Glomerular visceral epithelial cell (primary cell): ENCODE measurements around the gene CADM3.

ENCODE experiments used
- DNase-seq: peaks from one replicate; pipeline ENCODE4 v3.0.0-alpha.2; 2016; ENCODE audit errors: extremely low spot score

Gene CADM3

GRCh38 chr1:159171254-159171687 is at the start of gene CADM3:
Gene CADM3 (plus strand): TSS chr1:159171615. CDS start chr1:159171766, 151 bp downstream.
- DNase-seq, result peak; percentile 5

- peak; percentile 26 for DNase-seq
Measured at GRCh38 chr1:159122005-159122621, 49.3 kb upstream of the CADM3 start.

GRCh38 chr1:159123587-159123986 is 47.8 kb upstream of the CADM3 start:
- no peak for DNase-seq

- peak; percentile 56 for DNase-seq
Measured at GRCh38 chr1:159132271-159132881, 39.0 kb upstream of the CADM3 start.

- no peak for DNase-seq
Measured at GRCh38 chr1:159140474-159140873, 30.9 kb upstream of the CADM3 start.

- DNase-seq, result peak; percentile 87
Measured at GRCh38 chr1:159141584-159142390, 29.6 kb upstream of the CADM3 start.

- no peak for DNase-seq
Measured at GRCh38 chr1:159142391-159142663, 29.1 kb upstream of the CADM3 start.

GRCh38 chr1:159142726-159143510 is 28.5 kb upstream of the CADM3 start:
- DNase-seq, result no peak

- DNase-seq, result no peak
Measured at GRCh38 chr1:159144571-159144970, 26.8 kb upstream of the CADM3 start.

GRCh38 chr1:159146980-159147379 is 24.4 kb upstream of the CADM3 start:
- no peak for DNase-seq

GRCh38 chr1:159152031-159152430 is 19.4 kb upstream of the CADM3 start:
- no peak for DNase-seq

GRCh38 chr1:159161001-159161718 is 10.3 kb upstream of the CADM3 start:
- peak; percentile 83 for DNase-seq

GRCh38 chr1:159161719-159162026 is 9.7 kb upstream of the CADM3 start:
- no peak for DNase-seq

- no peak for DNase-seq
Measured at GRCh38 chr1:159162516-159163265, 8.7 kb upstream of the CADM3 start.

GRCh38 chr1:159163614-159164228 is 7.7 kb upstream of the CADM3 start:
- DNase-seq, result no peak

GRCh38 chr1:159168043-159168442 is 3.4 kb upstream of the CADM3 start:
- no peak for DNase-seq

GRCh38 chr1:159170639-159171038 is 776 bp upstream of the CADM3 start:
- no peak for DNase-seq

GRCh38 chr1:159171688-159172501 is 480 bp downstream of the CADM3 start:
- peak; percentile 9 for DNase-seq

- DNase-seq, result peak; percentile 24
Measured at GRCh38 chr1:159172614-159173291, 1.3 kb downstream of the CADM3 start.
